ENCODE results near the gene SOHLH1.

SOHLH1 gene

DNA sequence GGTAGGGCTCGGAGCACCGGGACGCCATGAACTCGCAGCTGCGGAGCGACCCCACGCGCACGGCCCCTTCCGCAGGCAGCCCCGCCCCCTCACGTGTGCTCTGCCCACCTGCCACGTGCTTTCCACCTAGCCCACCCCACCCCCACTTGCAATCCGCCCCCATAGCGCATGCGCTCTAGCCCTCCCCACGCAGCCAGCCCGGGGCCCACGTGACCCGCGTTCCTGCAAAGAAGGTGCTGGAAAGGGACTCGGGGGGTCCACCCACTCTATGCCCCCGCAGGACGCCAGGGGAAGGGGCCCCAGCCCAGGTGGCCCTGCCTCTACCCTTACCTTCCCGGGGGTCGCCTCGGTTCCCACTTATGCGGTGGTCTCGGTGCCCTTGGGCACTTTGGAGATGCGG is at the start of gene SOHLH1:
Gene SOHLH1 (minus strand): TSS at position 42 of the 400 bp plus-strand sequence. CDS start 14 bp downstream, at position 28.
- H3K27ac ChIP-seq = no peak within 1 kb of the TSS
- no peak for TF ChIP-seq ZFX (IDR thresholded peaks at IDR 0.05; ENCODE audit: borderline replicate concordance)
- TF ChIP-seq CTCF (IDR thresholded peaks at IDR 0.05) = no peak

- TF ChIP-seq ZFX (IDR thresholded peaks at IDR 0.05; ENCODE audit: borderline replicate concordance) (no peak), CTCF (IDR thresholded peaks at IDR 0.05) (no peak)
- H3K27ac ChIP-seq = no peak overlapping the region
Observed at GRCh38 chr9:135748676-135749075, 49.4 kb upstream of the SOHLH1 start.

DNA sequence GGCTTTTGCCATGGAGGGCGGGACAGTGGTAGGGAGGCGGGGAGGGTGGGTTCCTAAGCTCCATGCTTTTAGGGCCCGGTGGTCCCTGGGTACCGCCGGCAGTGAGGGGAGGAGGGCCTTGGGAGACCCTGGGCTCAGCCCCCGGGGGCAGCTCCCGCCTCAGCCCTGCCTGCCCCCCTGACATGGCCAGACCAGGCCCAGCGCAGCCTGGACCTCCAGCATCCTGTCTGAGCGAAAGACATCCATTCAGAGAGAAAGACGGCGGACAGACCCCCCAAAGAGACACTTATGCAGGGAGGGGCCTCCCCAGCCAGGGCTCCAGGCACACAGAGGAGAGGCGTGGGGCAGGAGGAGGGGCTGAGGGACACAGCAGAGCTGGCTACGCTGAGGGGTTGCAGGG is 48.0 kb upstream of the SOHLH1 start:
- no peak overlapping the region for H3K27ac ChIP-seq
- TF ChIP-seq ZFX (IDR thresholded peaks at IDR 0.05; ENCODE audit: borderline replicate concordance) (no peak), CTCF (IDR thresholded peaks at IDR 0.05) (no peak)

DNA sequence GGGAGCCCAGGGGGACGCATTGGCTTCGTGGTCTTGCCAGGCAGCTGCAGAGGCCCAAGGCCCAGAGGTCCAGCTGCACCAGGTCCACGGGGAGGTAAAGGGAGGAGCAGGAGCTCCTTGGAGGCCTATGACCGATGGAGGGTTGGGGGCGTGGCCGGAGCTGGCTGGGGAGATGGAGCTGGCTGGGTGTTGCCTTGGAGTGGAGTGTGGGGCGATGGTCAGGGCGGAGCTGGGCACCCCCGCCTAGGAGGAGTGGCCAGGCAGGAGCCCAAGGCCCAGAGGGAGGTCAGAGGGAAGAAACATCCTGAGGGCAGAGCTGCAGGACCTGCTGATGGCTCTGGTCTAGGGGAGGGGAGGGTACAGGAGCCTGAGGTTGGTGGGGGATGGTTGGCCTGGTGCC is 47.3 kb upstream of the SOHLH1 start:
- TF ChIP-seq CTCF (IDR thresholded peaks at IDR 0.05) (no peak), ZFX (IDR thresholded peaks at IDR 0.05; ENCODE audit: borderline replicate concordance) (no peak)
- no peak overlapping the region for H3K27ac ChIP-seq

- H3K27ac ChIP-seq = no peak overlapping the region
- no peak for TF ChIP-seq CTCF (IDR thresholded peaks at IDR 0.05)
- no peak for TF ChIP-seq ZFX (IDR thresholded peaks at IDR 0.05; ENCODE audit: borderline replicate concordance)
Observed at GRCh38 chr9:135745686-135746324, 46.5 kb upstream of the SOHLH1 start.

GRCh38 chr9:135745189-135745588 is 45.9 kb upstream of the SOHLH1 start:
- no peak overlapping the region for H3K27ac ChIP-seq
- TF ChIP-seq ZFX (IDR thresholded peaks at IDR 0.05; ENCODE audit: borderline replicate concordance) (no peak), CTCF (IDR thresholded peaks at IDR 0.05) (no peak)

DNA sequence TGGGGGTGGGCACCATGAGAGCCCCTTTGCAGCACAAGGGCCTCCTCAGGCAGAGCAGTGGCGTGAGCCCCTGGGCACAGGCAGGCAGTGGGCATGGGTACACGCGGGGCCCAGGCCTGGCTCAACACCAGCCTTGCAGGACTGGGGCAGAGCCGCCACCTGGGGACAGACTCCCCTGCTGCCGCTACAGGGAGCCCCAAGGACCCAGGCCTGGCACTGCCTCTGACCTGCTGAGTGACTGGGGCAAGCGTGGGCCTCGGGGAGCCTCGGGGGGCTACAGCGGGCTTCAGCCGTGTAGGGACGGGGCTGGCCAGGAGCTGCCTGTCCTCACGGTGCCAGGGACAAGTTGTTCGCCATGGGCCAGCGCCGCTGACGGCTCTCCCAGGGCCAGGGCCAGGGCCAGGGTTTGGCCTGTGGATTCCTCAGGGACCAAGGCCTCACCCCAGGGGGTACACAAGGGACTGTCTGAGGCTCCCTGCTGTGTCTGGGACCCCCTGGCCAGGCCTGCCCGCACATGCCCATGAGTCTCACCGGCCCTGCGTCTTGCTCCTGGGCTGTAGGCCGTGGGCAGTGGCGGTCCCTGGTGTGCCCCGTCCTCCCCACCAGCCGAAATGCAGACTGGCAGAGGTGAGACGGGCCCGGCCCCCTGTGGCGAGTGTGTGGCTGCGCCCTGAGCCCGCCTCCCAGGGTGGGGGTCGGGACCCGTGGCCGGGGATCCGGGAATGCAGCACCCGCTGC is 45.2 kb upstream of the SOHLH1 start:
- TF ChIP-seq ZFX (IDR thresholded peaks at IDR 0.05; ENCODE audit: borderline replicate concordance) (no peak), CTCF (IDR thresholded peaks at IDR 0.05) (no peak)
- no peak overlapping the region for H3K27ac ChIP-seq
